ENCODE data around the gene STARD3NL. TPM values are rescaled to one million over a fixed set of nuclear protein-coding genes. Genes with fewer than 3 reads are reported as not detected.
"Not testable (repeated sequence)": the region's sequence is repeated elsewhere in the genome, so short reads cannot be mapped to it uniquely, and the experiment has no call there.

Gene STARD3NL, protein sequence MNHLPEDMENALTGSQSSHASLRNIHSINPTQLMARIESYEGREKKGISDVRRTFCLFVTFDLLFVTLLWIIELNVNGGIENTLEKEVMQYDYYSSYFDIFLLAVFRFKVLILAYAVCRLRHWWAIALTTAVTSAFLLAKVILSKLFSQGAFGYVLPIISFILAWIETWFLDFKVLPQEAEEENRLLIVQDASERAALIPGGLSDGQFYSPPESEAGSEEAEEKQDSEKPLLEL
- total RNA-seq (2014; rRNA removed; shearing (Covaris generic); ENCODE audit: low replicate concordance) = 85.9 and 120 TPM in 2 replicates

DNA sequence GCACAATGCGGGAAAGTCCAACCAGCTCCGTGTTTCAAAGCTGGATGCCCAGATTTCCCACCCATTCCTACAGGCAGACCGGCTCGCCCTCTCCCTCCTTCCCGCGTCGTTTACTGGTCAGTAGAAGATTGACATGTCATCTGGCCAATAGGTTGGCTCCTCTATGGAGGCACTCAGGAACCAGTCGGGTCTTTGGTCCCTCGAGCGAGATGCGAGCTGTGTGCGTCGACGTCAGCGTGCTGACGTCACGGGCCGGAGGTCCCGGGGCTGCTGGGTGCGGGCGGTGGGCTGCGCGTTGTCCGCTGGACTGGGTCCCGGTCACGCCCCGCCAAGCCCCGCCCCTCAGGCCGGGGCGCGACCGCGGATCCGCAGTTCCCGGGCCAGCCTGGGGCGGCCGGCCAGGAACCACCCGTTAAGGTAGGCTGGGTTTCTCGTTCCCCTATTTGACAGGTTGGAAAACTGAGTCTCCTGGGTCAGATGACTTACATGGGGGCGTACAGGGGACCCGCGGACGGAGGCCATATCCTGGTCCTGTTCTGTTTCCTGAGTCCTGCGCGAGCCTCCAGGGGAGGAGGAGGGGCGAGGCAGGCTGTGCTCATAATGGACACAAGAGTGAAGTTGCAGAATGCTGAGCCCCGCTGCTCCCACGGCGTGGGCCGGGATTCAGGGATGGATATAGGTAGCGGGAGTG is at the start of gene STARD3NL:
TSS of gene STARD3NL (plus strand) at position 242 of the 691 bp plus-strand sequence. CDS start 29,260 bp downstream, outside the sequence.
- in situ Hi-C loops (cut with HindIII; ENCODE audit: low pct_unique_long_range_greater_than_20kb, low sequenced_read_pairs) = no loop called here

DNA sequence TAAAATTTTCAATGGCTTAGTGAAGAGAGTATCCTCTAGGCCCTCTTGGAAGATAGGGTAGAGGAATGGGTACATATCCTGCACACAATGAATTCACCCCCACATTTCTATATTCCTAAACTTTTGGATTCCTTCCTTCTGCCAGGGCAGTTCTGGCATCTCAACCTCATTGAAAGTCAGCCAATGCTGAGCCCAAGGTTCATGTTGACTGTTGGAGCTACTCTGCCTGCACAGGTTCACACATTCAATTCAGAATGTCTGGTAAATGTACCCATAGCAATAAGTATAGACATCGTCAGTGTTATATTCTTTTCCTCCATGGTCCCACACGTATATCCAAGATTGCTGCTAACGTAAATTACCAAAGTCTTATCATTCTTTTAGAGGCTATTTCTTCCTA is 48.9 kb upstream of the STARD3NL start:
- in situ Hi-C loops (cut with HindIII; ENCODE audit: low pct_unique_long_range_greater_than_20kb, low sequenced_read_pairs) = no loop called here
- no peak for DNase-seq (ENCODE audit: low read depth)

More for the DNA sequence above, at the start of gene STARD3NL:
- DNase-seq (ENCODE audit: low read depth) = peak; percentile 100

DNA sequence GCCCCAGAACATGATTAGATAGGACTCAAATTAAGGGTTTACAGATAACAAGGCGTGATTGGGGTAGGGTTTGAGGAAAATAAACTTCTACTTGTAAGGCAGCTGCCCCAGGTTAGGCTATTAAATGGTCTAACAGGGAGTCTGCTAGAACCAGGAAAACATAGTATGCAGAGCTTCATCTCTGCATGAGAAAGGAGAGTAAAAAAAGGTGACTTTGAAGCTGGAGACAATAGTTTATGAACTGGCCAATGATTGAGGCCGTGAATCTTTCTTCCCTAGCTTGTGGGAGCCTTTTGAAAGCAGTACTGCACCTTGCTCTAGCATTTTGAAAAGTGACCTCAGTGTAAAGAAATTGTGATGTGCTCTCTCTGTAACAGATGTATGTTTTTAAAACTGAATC is 48.5 kb upstream of the STARD3NL start:
- no peak for DNase-seq (ENCODE audit: low read depth)
- in situ Hi-C loops (cut with HindIII; ENCODE audit: low pct_unique_long_range_greater_than_20kb, low sequenced_read_pairs) = no loop called here

- in situ Hi-C loops (cut with HindIII; ENCODE audit: low pct_unique_long_range_greater_than_20kb, low sequenced_read_pairs) = no loop called here
- DNase-seq (ENCODE audit: low read depth) = no peak
Observed at GRCh38 chr7:38138171-38138570, 39.9 kb upstream of the STARD3NL start.

GRCh38 chr7:38141187-38141586 is 36.9 kb upstream of the STARD3NL start:
- DNase-seq (ENCODE audit: low read depth) = no peak
- in situ Hi-C loops (cut with HindIII; ENCODE audit: low pct_unique_long_range_greater_than_20kb, low sequenced_read_pairs) = no loop called here

GRCh38 chr7:38142736-38143135 is 35.3 kb upstream of the STARD3NL start:
- in situ Hi-C loops (cut with HindIII; ENCODE audit: low pct_unique_long_range_greater_than_20kb, low sequenced_read_pairs) = no loop called here
- no peak for DNase-seq (ENCODE audit: low read depth)

DNA sequence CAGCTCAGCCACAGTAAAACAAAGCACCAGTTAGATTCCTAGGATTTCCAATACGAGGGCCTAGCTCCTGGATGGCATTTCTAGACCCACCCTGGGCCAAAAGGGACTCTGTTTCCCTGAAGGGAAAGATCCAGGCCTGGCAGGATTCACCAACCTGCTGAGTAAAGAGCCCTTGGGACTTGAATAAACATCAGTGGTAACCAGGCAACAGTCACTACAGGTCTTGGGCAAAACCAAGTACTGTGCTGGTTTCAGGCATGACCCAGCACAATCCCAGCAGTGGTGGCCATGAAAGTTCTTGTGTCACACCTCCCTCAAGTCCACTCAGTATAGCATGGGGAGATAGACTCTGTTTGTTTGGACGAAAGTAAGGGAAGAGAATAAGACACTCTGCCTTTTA is 31.0 kb upstream of the STARD3NL start:
- no peak for DNase-seq (ENCODE audit: low read depth)
- in situ Hi-C loops (cut with HindIII; ENCODE audit: low pct_unique_long_range_greater_than_20kb, low sequenced_read_pairs) = no loop called here

GRCh38 chr7:38151556-38151955 is 26.5 kb upstream of the STARD3NL start:
- no peak for DNase-seq (ENCODE audit: low read depth)
- in situ Hi-C loops (cut with HindIII; ENCODE audit: low pct_unique_long_range_greater_than_20kb, low sequenced_read_pairs) = no loop called here

GRCh38 chr7:38153515-38153914 is 24.5 kb upstream of the STARD3NL start:
- in situ Hi-C loops (cut with HindIII; ENCODE audit: low pct_unique_long_range_greater_than_20kb, low sequenced_read_pairs) = no loop called here
- DNase-seq (ENCODE audit: low read depth) = no peak

DNA sequence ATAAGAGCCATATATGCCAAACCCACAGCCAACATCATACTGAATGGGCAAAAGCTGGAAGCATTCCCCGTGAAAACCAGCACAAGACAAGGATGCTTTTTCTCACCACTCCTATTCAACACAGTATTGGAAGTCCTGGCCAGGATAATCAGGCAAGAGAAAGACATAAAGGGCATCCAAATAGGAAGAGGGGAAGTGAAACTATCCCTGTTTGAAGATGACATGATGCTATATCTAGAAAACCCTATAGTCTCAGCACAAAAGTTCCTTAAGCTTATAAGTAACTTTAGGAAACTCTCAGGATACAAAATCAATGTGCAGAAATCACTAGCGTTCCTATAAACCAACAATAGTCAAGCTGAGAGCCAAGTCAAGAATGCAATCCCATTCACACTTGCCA is 23.8 kb upstream of the STARD3NL start:
- in situ Hi-C loops (cut with HindIII; ENCODE audit: low pct_unique_long_range_greater_than_20kb, low sequenced_read_pairs) = no loop called here
- DNase-seq (ENCODE audit: low read depth) = no peak

DNA sequence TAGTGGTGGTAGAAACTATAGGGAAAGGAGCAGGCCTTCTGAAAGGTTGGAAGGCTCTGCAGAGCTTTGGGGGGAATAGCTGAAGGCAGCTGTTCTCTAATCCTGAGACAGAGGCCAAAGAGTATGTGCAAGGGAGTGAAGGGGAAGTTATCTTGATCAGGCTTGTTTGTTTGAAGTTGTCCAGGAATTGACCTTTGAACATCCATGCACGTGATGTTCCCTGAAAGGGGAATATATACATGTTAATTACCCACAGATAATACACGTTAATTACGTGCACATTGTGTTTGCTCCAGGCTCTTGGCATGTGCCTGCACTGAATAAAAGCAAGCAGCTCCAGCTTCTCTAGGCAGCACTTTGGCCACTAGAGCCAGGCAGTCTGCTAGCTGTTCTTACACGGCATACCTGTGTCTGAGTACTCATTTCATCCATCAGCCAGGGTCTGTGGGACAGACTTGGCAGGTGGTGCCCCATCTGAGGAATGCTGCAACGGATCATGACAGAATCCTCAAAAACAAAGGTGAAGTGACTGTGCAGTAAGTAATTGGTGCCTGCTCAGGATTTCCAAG is 18.0 kb upstream of the STARD3NL start:
- in situ Hi-C loops (cut with HindIII; ENCODE audit: low pct_unique_long_range_greater_than_20kb, low sequenced_read_pairs) = no loop called here
- no peak for DNase-seq (ENCODE audit: low read depth)

GRCh38 chr7:38162036-38162435 is 16.0 kb upstream of the STARD3NL start:
- in situ Hi-C loops (cut with HindIII; ENCODE audit: low pct_unique_long_range_greater_than_20kb, low sequenced_read_pairs) = no loop called here
- no peak for DNase-seq (ENCODE audit: low read depth)

DNA sequence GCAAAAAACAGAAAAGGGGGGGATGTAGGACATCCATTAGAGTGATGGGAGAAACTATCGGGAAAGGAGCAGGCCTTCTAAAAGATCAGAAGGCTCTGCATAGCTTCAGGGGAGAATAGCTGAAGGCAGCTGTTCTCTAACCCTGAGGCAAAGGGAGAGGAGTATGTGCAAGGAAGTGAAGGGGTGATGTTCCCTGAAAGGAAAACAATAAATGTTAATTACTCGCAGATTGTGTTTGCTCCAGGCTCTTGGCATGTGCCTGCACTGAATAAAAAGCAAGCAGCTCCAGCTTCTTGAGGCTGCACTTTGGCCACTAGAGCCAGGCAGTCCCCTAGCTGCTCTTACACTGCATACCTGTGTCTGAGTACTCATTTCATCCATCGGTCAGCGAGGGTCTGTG is 14.4 kb upstream of the STARD3NL start:
- in situ Hi-C loops (cut with HindIII; ENCODE audit: low pct_unique_long_range_greater_than_20kb, low sequenced_read_pairs) = no loop called here

GRCh38 chr7:38168890-38169570 is 9.0 kb upstream of the STARD3NL start:
- in situ Hi-C loops (cut with HindIII; ENCODE audit: low pct_unique_long_range_greater_than_20kb, low sequenced_read_pairs) = no loop called here
- DNase-seq (ENCODE audit: low read depth) = no peak

More for the DNA sequence above, 14.4 kb upstream of the STARD3NL start:
- DNase-seq (ENCODE audit: low read depth) = no peak

- peak; percentile 77 for DNase-seq (ENCODE audit: low read depth)
- in situ Hi-C loops (cut with HindIII; ENCODE audit: low pct_unique_long_range_greater_than_20kb, low sequenced_read_pairs) = no loop called here
Observed at GRCh38 chr7:38169847-38170246, 8.2 kb upstream of the STARD3NL start.

GRCh38 chr7:38171623-38172391 is 6.2 kb upstream of the STARD3NL start:
- in situ Hi-C loops (cut with HindIII; ENCODE audit: low pct_unique_long_range_greater_than_20kb, low sequenced_read_pairs) = no loop called here

GRCh38 chr7:38175547-38175946 is 2.5 kb upstream of the STARD3NL start:
- in situ Hi-C loops (cut with HindIII; ENCODE audit: low pct_unique_long_range_greater_than_20kb, low sequenced_read_pairs); DNase-seq (ENCODE audit: low read depth): not testable (repeated sequence)

More at GRCh38 chr7:38171623-38172391, 6.2 kb upstream of the STARD3NL start:
- DNase-seq (ENCODE audit: low read depth) = no peak

- DNase-seq (ENCODE audit: low read depth) = no peak
- in situ Hi-C loops (cut with HindIII; ENCODE audit: low pct_unique_long_range_greater_than_20kb, low sequenced_read_pairs) = no loop called here
Observed at GRCh38 chr7:38177621-38178003, 433 bp upstream of the STARD3NL start.
